OCI-LY3 (cell line): ENCODE results near the gene UMPS.

Experiments used
- H2AFZ ChIP-seq: fragments of 200-600, 300-600 bp; shearing (Covaris generic); 2 replicates; pipeline ENCODE4 v1.6.0; 2014; ENCODE audit warnings: antibody characterized with exemption, low read depth, low read length
- H3K27ac ChIP-seq: fragments of 200-600, 300-600 bp; sonication (generic); 2 replicates; pipeline ENCODE4 v1.5.1; 2014; ENCODE audit warnings: mild to moderate bottlenecking, low read length, moderate library complexity, mixed read lengths
- H3K27me3 ChIP-seq: fragments of 200-600, 300-600 bp; sonication (generic); 2 replicates; pipeline ENCODE4 v1.6.1; 2014; ENCODE audit warnings: low read depth, low read length, mixed read lengths
- H3K36me3 ChIP-seq: fragments of 200-600, 300-600 bp; sonication (generic); replicated peaks from 2 replicates; pipeline ENCODE3; 2014; ENCODE audit warnings: low read depth, low read length, mixed read lengths
- H3K4me1 ChIP-seq: fragments of 300-600, 200-600 bp; sonication (generic); 2 replicates; pipeline ENCODE4 v1.6.1; 2014; ENCODE audit warnings: low read length, mixed read lengths
- H3K4me2 ChIP-seq: fragments of 200-600, 300-600 bp; sonication (generic); 2 replicates; pipeline ENCODE4 v1.6.1; 2014; ENCODE audit warnings: low read length, mixed read lengths
- H3K4me3 ChIP-seq: fragments of 300-600, 200-600 bp; sonication (generic); 2 replicates; pipeline ENCODE4 v1.5.1; 2014; ENCODE audit warnings: antibody characterized with exemption, mild to moderate bottlenecking, low read length, moderate library complexity
- H3K79me2 ChIP-seq: fragments of 300-600, 200-600 bp; shearing (Covaris generic); 2 replicates; pipeline ENCODE4 v1.6.1; 2014; ENCODE audit warnings: mild to moderate bottlenecking, low read length, mixed read lengths
- H3K9ac ChIP-seq: fragments of 300-600, 200-600 bp; shearing (Covaris generic); 2 replicates; pipeline ENCODE4 v1.6.0; 2014; ENCODE audit warnings: mild to moderate bottlenecking, low read length, moderate library complexity
- H3K9me3 ChIP-seq: fragments of 200-600, 300-600 bp; shearing (Covaris generic); 2 replicates; pipeline ENCODE4 v1.6.1; 2014; ENCODE audit warnings: low read length, mixed read lengths; ENCODE audit not compliant: insufficient read depth
- H4K20me1 ChIP-seq: fragments of 200-600, 300-600 bp; sonication (generic); 2 replicates; pipeline ENCODE4 v1.6.1; 2016; ENCODE audit warnings: low read length, mixed read lengths; ENCODE audit not compliant: insufficient read depth
- EZH2phosphoT487 ChIP-seq: fragments of 200-600 bp; shearing (Covaris generic); IDR thresholded peaks from 2 replicates; pipeline ENCODE4 v1.6.1; 2018; ENCODE audit warnings: antibody characterized with exemption, mixed run types, low read depth
- TF ChIP-seq, protein P1 (sequence below): fragments of 200-600, 300-600 bp; sonication (generic); IDR thresholded peaks from 2 replicates; pipeline ENCODE4 v1.5.1; 2014; ENCODE audit warnings: antibody characterized with exemption, low read length, low read depth

UMPS gene

GRCh38 chr3:124768812-124769211 is 38.6 kb downstream of the UMPS start:
- peaks cover 8% of the 10 kb centered on the region for H3K4me1 ChIP-seq
- 0 out of 2 replicates have a peak overlapping the region, but pooled peaks have one; percentile 11 for H3K4me2 ChIP-seq
- no peaks in the 10 kb centered on the region for H4K20me1 ChIP-seq
- H3K9me3 ChIP-seq, result no peaks in the 10 kb centered on the region
- no peak overlapping the region for H2AFZ ChIP-seq
- H3K9ac ChIP-seq, result no peak overlapping the region
- H3K27me3 ChIP-seq, result no peaks in the 10 kb centered on the region; the same call in 1 of the 2 replicates
- TF ChIP-seq, protein P1, sequence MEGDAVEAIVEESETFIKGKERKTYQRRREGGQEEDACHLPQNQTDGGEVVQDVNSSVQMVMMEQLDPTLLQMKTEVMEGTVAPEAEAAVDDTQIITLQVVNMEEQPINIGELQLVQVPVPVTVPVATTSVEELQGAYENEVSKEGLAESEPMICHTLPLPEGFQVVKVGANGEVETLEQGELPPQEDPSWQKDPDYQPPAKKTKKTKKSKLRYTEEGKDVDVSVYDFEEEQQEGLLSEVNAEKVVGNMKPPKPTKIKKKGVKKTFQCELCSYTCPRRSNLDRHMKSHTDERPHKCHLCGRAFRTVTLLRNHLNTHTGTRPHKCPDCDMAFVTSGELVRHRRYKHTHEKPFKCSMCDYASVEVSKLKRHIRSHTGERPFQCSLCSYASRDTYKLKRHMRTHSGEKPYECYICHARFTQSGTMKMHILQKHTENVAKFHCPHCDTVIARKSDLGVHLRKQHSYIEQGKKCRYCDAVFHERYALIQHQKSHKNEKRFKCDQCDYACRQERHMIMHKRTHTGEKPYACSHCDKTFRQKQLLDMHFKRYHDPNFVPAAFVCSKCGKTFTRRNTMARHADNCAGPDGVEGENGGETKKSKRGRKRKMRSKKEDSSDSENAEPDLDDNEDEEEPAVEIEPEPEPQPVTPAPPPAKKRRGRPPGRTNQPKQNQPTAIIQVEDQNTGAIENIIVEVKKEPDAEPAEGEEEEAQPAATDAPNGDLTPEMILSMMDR, result peak; percentile 64
- TF ChIP-seq EZH2phosphoT487, result no peak
- H3K27ac ChIP-seq, result no peak overlapping the region
- no peak overlapping the region for H3K4me3 ChIP-seq
- H3K79me2 ChIP-seq, result no peaks in the 10 kb centered on the region
- H3K36me3 ChIP-seq, result no peaks in the 10 kb centered on the region

GRCh38 chr3:124769462-124769861 is 39.2 kb downstream of the UMPS start:
- H3K27me3 ChIP-seq, result no peaks in the 10 kb centered on the region; the same call in 1 of the 2 replicates
- H3K27ac ChIP-seq, result no peak overlapping the region
- peaks cover 8% of the 10 kb centered on the region for H3K4me1 ChIP-seq
- TF ChIP-seq, protein P1, result no peak
- TF ChIP-seq EZH2phosphoT487, result no peak
- H3K4me3 ChIP-seq, result no peak overlapping the region
- no peaks in the 10 kb centered on the region for H4K20me1 ChIP-seq
- H3K4me2 ChIP-seq, result no peak overlapping the region
- no peaks in the 10 kb centered on the region for H3K36me3 ChIP-seq
- no peak overlapping the region; the same call in 1 of the 2 replicates for H2AFZ ChIP-seq
- no peaks in the 10 kb centered on the region for H3K9me3 ChIP-seq
- no peaks in the 10 kb centered on the region for H3K79me2 ChIP-seq
- no peak overlapping the region for H3K9ac ChIP-seq

GRCh38 chr3:124770336-124771082 is 40.3 kb downstream of the UMPS start:
- no peaks in the 10 kb centered on the region for H3K36me3 ChIP-seq
- H3K79me2 ChIP-seq, result no peaks in the 10 kb centered on the region
- no peak overlapping the region for H3K4me3 ChIP-seq
- no peak overlapping the region for H3K27ac ChIP-seq
- H4K20me1 ChIP-seq, result no peaks in the 10 kb centered on the region
- TF ChIP-seq EZH2phosphoT487, result no peak
- TF ChIP-seq, protein P1, result no peak
- peaks cover 3% of the 10 kb centered on the region for H3K27me3 ChIP-seq
- no peak overlapping the region for H3K9ac ChIP-seq
- no peaks in the 10 kb centered on the region for H3K9me3 ChIP-seq
- H2AFZ ChIP-seq, result no peak overlapping the region
- H3K4me2 ChIP-seq, result no peak overlapping the region
- H3K4me1 ChIP-seq, result peaks cover 8% of the 10 kb centered on the region

- no peaks in the 10 kb centered on the region for H3K79me2 ChIP-seq
- no peak overlapping the region for H3K4me3 ChIP-seq
These were observed 40.8 kb downstream of the UMPS start for GRCh38 chr3:124771083-124771445.

More at GRCh38 chr3:124771083-124771445, 40.8 kb downstream of the UMPS start:
- Histone ChIP-seq H3K9ac (no peak overlapping the region), H3K4me2 (no peak overlapping the region), H3K9me3 (no peaks in the 10 kb centered on the region), H3K27me3 (peaks cover 3% of the 10 kb centered on the region), H3K4me1 (peaks cover 8% of the 10 kb centered on the region), H4K20me1 (no peaks in the 10 kb centered on the region), H2AFZ (no peak overlapping the region), H3K36me3 (no peaks in the 10 kb centered on the region), H3K27ac (no peak overlapping the region)
- TF ChIP-seq EZH2phosphoT487, result no peak
- TF ChIP-seq, protein P1, result no peak
